ENCODE data around the gene DPP6. TPM values are rescaled to one million over a fixed set of nuclear protein-coding genes. Genes with fewer than 3 reads are reported as not detected.

Gene DPP6
- total and polyA plus RNA-seq, 2 experiments from 2014 or later: not detected

GRCh38 chr7:154581251-154581890 is 529.2 kb downstream of the DPP6 start:
- H3K4me3 Mint-ChIP-seq: no peak overlapping the region
- Histone ChIP-seq H3F3A (replicated peaks; ENCODE audit: low read depth) (no peaks in the 10 kb centered on the region), H3K36me3 (ENCODE audit: insufficient read depth) (no peaks in the 10 kb centered on the region), H3K4me1 (ENCODE audit: insufficient read depth) (no peaks in the 10 kb centered on the region), H3K4me3 (no peak overlapping the region), H3K4me2 (no peak overlapping the region), H3K9me2 (ENCODE audit: insufficient read depth) (no peaks in the 10 kb centered on the region), H3K27me3 (ENCODE audit: insufficient read depth) (no peaks in the 10 kb centered on the region), H3K27ac (ENCODE audit: low read depth) (no peak overlapping the region), H3K79me2 (replicated peaks; ENCODE audit: insufficient read depth) (no peaks in the 10 kb centered on the region), H2AFZ (no peak overlapping the region), H4K20me1 (replicated peaks; ENCODE audit: insufficient read depth) (no peaks in the 10 kb centered on the region)
- peaks cover 9% of the 10 kb centered on the region for H3K4me1 Mint-ChIP-seq
- H3K27ac Mint-ChIP-seq: no peak overlapping the region
- TF ChIP-seq CREB1 (CRISPR knock-in tag; IDR thresholded peaks at IDR 0.05; ENCODE audit: low read depth): no peak
- no peaks in the 10 kb centered on the region; the same call in 2 of the 3 replicates for H3K36me3 Mint-ChIP-seq (ENCODE audit: low read depth)
- peaks cover 6% of the 10 kb centered on the region for H3K27me3 Mint-ChIP-seq (ENCODE audit: insufficient read depth, low read depth, poor library complexity)
- no peak for ATAC-seq
- DNase-seq (ENCODE audit: low spot score): no peak
- no peaks in the 10 kb centered on the region for H3K9me3 Mint-ChIP-seq

DNA sequence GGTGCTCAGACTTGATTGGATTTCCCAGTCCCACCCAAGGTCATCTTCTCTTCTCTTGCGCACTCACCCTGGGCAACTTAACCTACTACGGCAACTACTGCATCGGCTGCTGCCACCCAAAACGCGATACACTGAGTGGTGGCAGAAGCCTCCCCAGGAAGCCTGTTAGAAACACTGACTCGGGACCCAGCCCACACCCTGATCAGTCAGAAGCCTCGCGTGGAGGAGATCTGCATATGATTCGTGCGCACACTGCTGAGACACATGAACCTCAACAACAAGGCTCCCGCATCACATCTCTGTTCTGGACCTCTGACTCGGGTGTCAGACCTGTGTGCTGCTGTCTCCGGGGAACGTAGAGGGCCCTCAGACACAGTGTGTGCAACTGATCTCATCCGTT is 531.3 kb downstream of the DPP6 start:
- no peaks in the 10 kb centered on the region; the same call in 2 of the 3 replicates for H3K36me3 Mint-ChIP-seq (ENCODE audit: low read depth)
- DNase-seq (ENCODE audit: low spot score): no peak
- H3K79me2 ChIP-seq (replicated peaks; ENCODE audit: insufficient read depth): no peaks in the 10 kb centered on the region
- no peak for ATAC-seq
- peak overlapping the region; percentile 63; the same call in 1 of the 2 replicates for H3K27ac Mint-ChIP-seq
- peaks cover 9% of the 10 kb centered on the region for H3K4me1 Mint-ChIP-seq
- no peaks in the 10 kb centered on the region for H3K27me3 ChIP-seq (ENCODE audit: insufficient read depth)
- H3K4me2 ChIP-seq: no peak overlapping the region
- no peak overlapping the region for H2AFZ ChIP-seq
- peaks cover 6% of the 10 kb centered on the region for H3K27me3 Mint-ChIP-seq (ENCODE audit: insufficient read depth, low read depth, poor library complexity)
- no peaks in the 10 kb centered on the region for H3K9me3 Mint-ChIP-seq
- no peak overlapping the region for H3K4me3 ChIP-seq
- H3K36me3 ChIP-seq (ENCODE audit: insufficient read depth): no peaks in the 10 kb centered on the region; the same call in 1 of the 2 replicates
- H3K27ac ChIP-seq (ENCODE audit: low read depth): no peak overlapping the region
- H3F3A ChIP-seq (replicated peaks; ENCODE audit: low read depth): no peaks in the 10 kb centered on the region
- H3K9me2 ChIP-seq (ENCODE audit: insufficient read depth): no peaks in the 10 kb centered on the region
- no peaks in the 10 kb centered on the region for H3K4me1 ChIP-seq (ENCODE audit: insufficient read depth)
- H3K4me3 Mint-ChIP-seq: no peak overlapping the region
- no peaks in the 10 kb centered on the region for H4K20me1 ChIP-seq (replicated peaks; ENCODE audit: insufficient read depth)
- TF ChIP-seq ZNF331 (CRISPR knock-in tag; IDR thresholded peaks at IDR 0.05; ENCODE audit: low read depth): no peak
- no peak for TF ChIP-seq REST (IDR thresholded peaks at IDR 0.05; ENCODE audit: unreplicated experiment)
- TF ChIP-seq, protein P1, sequence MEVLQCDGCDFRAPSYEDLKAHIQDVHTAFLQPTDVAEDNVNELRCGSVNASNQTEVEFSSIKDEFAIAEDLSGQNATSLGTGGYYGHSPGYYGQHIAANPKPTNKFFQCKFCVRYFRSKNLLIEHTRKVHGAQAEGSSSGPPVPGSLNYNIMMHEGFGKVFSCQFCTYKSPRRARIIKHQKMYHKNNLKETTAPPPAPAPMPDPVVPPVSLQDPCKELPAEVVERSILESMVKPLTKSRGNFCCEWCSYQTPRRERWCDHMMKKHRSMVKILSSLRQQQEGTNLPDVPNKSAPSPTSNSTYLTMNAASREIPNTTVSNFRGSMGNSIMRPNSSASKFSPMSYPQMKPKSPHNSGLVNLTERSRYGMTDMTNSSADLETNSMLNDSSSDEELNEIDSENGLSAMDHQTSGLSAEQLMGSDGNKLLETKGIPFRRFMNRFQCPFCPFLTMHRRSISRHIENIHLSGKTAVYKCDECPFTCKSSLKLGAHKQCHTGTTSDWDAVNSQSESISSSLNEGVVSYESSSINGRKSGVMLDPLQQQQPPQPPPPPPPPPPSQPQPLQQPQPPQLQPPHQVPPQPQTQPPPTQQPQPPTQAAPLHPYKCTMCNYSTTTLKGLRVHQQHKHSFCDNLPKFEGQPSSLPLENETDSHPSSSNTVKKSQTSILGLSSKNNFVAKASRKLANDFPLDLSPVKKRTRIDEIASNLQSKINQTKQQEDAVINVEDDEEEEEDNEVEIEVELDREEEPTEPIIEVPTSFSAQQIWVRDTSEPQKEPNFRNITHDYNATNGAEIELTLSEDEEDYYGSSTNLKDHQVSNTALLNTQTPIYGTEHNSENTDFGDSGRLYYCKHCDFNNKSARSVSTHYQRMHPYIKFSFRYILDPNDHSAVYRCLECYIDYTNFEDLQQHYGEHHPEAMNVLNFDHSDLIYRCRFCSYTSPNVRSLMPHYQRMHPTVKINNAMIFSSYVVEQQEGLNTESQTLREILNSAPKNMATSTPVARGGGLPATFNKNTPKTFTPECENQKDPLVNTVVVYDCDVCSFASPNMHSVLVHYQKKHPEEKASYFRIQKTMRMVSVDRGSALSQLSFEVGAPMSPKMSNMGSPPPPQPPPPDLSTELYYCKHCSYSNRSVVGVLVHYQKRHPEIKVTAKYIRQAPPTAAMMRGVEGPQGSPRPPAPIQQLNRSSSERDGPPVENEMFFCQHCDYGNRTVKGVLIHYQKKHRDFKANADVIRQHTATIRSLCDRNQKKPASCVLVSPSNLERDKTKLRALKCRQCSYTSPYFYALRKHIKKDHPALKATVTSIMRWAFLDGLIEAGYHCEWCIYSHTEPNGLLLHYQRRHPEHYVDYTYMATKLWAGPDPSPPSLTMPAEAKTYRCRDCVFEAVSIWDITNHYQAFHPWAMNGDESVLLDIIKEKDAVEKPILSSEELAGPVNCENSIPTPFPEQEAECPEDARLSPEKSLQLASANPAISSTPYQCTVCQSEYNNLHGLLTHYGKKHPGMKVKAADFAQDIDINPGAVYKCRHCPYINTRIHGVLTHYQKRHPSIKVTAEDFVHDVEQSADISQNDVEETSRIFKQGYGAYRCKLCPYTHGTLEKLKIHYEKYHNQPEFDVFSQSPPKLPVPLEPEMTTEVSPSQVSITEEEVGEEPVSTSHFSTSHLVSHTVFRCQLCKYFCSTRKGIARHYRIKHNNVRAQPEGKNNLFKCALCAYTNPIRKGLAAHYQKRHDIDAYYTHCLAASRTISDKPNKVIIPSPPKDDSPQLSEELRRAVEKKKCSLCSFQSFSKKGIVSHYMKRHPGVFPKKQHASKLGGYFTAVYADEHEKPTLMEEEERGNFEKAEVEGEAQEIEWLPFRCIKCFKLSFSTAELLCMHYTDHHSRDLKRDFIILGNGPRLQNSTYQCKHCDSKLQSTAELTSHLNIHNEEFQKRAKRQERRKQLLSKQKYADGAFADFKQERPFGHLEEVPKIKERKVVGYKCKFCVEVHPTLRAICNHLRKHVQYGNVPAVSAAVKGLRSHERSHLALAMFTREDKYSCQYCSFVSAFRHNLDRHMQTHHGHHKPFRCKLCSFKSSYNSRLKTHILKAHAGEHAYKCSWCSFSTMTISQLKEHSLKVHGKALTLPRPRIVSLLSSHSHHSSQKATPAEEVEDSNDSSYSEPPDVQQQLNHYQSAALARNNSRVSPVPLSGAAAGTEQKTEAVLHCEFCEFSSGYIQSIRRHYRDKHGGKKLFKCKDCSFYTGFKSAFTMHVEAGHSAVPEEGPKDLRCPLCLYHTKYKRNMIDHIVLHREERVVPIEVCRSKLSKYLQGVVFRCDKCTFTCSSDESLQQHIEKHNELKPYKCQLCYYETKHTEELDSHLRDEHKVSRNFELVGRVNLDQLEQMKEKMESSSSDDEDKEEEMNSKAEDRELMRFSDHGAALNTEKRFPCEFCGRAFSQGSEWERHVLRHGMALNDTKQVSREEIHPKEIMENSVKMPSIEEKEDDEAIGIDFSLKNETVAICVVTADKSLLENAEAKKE (CRISPR knock-in tag; IDR thresholded peaks at IDR 0.05): no peak
- TF ChIP-seq EZH2 (IDR thresholded peaks at IDR 0.05; ENCODE audit: low read depth, unreplicated experiment): no peak
- TF ChIP-seq ETS1 (IDR thresholded peaks at IDR 0.05): no peak
- TF ChIP-seq ZNF114 (CRISPR knock-in tag; IDR thresholded peaks at IDR 0.05): no peak
- TF ChIP-seq, protein P2, sequence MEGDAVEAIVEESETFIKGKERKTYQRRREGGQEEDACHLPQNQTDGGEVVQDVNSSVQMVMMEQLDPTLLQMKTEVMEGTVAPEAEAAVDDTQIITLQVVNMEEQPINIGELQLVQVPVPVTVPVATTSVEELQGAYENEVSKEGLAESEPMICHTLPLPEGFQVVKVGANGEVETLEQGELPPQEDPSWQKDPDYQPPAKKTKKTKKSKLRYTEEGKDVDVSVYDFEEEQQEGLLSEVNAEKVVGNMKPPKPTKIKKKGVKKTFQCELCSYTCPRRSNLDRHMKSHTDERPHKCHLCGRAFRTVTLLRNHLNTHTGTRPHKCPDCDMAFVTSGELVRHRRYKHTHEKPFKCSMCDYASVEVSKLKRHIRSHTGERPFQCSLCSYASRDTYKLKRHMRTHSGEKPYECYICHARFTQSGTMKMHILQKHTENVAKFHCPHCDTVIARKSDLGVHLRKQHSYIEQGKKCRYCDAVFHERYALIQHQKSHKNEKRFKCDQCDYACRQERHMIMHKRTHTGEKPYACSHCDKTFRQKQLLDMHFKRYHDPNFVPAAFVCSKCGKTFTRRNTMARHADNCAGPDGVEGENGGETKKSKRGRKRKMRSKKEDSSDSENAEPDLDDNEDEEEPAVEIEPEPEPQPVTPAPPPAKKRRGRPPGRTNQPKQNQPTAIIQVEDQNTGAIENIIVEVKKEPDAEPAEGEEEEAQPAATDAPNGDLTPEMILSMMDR (conservative IDR thresholded peaks at IDR 0.05; ENCODE audit: low read depth in 2 of 2): no peak
